DND-41 (cell line): ENCODE data around the gene SORCS1.

Experiments
- CTCF ChIP-seq: IDR thresholded peaks from 2 replicates; pipeline ENCODE4 v1.5.1; 2012; ENCODE audit warnings: borderline replicate concordance, low read length, moderate library complexity, mild to moderate bottlenecking; ENCODE audit not compliant: poor library complexity, severe bottlenecking; ENCODE audit errors: extremely low read depth
- EZH2 ChIP-seq: IDR thresholded peaks from 3 replicates; pipeline ENCODE4 v1.6.1; 2012; ENCODE audit warnings: borderline replicate concordance, low read depth, mild to moderate bottlenecking, moderate library complexity, low read length, inconsistent platforms; ENCODE audit not compliant: severe bottlenecking

GRCh38 chr10:107206833-107207232 lies 42.3 kb upstream of the SORCS1 start:
- TF ChIP-seq CTCF (no peak), EZH2 (no peak)
